ENCODE data around the gene CYB5RL.
"Not testable (repeated sequence)": the region's sequence is repeated elsewhere in the genome, so short reads cannot be mapped to it uniquely, and the experiment has no call there.

Gene CYB5RL

DNA sequence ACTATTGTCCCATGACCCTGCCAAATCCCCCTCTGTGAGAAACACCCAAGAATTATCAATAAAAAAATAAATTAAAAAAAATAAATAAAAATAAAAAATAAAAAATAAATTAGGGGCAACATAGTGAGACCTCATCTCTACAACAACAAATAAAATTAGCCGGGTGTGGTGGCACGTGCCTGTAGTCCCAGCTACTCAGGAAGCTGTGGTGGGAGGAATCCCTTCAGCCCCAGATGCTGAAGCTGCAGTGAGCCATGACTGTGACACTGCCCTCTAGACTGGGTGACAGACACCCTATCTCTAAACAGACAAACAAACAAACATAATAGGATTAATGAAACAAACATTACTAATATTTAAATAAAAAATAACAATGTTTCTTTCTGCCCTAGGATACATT is 34.5 kb upstream of the CYB5RL start:
- TF ChIP-seq CTCF (IDR thresholded peaks at IDR 0.05; ENCODE audit: low read depth, low read length), result no peak
- no peak overlapping the region for H3K4me3 ChIP-seq (ENCODE audit: low read depth, low read length)

- H3K4me3 ChIP-seq (ENCODE audit: low read depth, low read length), result not testable (repeated sequence)
Measured at GRCh38 chr1:54233196-54233595, 33.4 kb upstream of the CYB5RL start.

GRCh38 chr1:54230507-54231339 is 30.9 kb upstream of the CYB5RL start:
- no peak for TF ChIP-seq CTCF (IDR thresholded peaks at IDR 0.05; ENCODE audit: low read depth, low read length)
- no peak overlapping the region for H3K4me3 ChIP-seq (ENCODE audit: low read depth, low read length)

GRCh38 chr1:54229281-54229891 is 29.6 kb upstream of the CYB5RL start:
- H3K4me3 ChIP-seq (ENCODE audit: low read depth, low read length), result no peak overlapping the region
- no peak for TF ChIP-seq CTCF (IDR thresholded peaks at IDR 0.05; ENCODE audit: low read depth, low read length)

DNA sequence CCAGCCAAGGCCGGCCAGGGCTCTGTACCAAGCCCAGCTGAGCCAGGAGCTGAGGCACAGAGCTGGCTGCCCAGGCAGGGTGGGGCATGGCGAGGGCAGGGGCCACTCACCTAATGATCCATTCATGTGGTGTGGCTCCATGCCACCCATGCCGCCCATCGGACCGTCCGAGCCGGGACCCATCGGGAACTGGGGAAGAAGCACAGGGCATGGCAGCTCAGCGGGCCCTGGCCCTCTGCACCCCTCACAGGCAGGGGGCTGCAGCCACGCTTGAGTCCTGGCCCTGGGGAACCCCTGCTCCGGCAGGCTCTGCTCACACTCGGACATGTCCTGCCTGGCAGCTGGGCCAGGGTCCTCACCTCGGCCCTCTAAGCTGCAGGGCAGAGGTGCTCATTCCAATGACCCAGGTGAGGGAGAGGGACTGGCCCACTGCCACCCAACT is 28.8 kb upstream of the CYB5RL start:
- no peak overlapping the region for H3K4me3 ChIP-seq (ENCODE audit: low read depth, low read length)
- TF ChIP-seq CTCF (IDR thresholded peaks at IDR 0.05; ENCODE audit: low read depth, low read length), result no peak

- H3K4me3 ChIP-seq (ENCODE audit: low read depth, low read length), result no peak overlapping the region
- no peak for TF ChIP-seq CTCF (IDR thresholded peaks at IDR 0.05; ENCODE audit: low read depth, low read length)
Measured at GRCh38 chr1:54227891-54228310, 28.1 kb upstream of the CYB5RL start.

- no peak for TF ChIP-seq CTCF (IDR thresholded peaks at IDR 0.05; ENCODE audit: low read depth, low read length)
- H3K4me3 ChIP-seq (ENCODE audit: low read depth, low read length), result no peak overlapping the region
Measured at GRCh38 chr1:54227091-54227602, 27.3 kb upstream of the CYB5RL start.
